ENCODE data around the gene HSDL2.

DNA sequence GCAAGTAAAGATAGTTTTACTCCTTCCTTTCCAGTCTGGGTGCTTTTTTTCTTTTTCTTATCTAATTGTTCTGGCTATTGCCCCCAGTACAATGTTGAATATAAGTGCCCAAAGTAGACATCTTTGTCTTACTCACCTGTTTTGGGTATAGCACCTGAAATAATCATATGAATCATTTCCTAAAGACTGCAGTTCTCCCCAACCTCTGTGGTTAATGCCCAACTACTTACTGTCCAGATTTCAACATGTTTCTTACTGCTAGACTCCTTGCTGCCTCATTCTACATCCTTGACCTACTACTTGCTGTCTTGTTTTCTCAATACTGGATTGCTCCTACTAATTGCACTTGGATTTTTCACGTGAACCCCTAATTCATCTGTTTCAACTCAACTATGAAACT, 8.8 kb upstream of the HSDL2 start:
- TF ChIP-seq, protein P1, sequence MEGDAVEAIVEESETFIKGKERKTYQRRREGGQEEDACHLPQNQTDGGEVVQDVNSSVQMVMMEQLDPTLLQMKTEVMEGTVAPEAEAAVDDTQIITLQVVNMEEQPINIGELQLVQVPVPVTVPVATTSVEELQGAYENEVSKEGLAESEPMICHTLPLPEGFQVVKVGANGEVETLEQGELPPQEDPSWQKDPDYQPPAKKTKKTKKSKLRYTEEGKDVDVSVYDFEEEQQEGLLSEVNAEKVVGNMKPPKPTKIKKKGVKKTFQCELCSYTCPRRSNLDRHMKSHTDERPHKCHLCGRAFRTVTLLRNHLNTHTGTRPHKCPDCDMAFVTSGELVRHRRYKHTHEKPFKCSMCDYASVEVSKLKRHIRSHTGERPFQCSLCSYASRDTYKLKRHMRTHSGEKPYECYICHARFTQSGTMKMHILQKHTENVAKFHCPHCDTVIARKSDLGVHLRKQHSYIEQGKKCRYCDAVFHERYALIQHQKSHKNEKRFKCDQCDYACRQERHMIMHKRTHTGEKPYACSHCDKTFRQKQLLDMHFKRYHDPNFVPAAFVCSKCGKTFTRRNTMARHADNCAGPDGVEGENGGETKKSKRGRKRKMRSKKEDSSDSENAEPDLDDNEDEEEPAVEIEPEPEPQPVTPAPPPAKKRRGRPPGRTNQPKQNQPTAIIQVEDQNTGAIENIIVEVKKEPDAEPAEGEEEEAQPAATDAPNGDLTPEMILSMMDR (conservative IDR thresholded peaks at IDR 0.05), result no peak
- TF ChIP-seq EZH2 (IDR thresholded peaks at IDR 0.05; ENCODE audit: low read depth), result no peak

Measured in PC-9 (cell line).